GM18907 (cell line): ENCODE results near the gene CEP85L.

Source experiments
- ATAC-seq: cut with Tn5 transposase; IDR thresholded peaks from one replicate; pipeline ENCODE4 v1.9.1; 2021; ENCODE audit warnings: mild to moderate bottlenecking, moderate library complexity; ENCODE audit not compliant: unreplicated experiment

The CEP85L gene

DNA sequence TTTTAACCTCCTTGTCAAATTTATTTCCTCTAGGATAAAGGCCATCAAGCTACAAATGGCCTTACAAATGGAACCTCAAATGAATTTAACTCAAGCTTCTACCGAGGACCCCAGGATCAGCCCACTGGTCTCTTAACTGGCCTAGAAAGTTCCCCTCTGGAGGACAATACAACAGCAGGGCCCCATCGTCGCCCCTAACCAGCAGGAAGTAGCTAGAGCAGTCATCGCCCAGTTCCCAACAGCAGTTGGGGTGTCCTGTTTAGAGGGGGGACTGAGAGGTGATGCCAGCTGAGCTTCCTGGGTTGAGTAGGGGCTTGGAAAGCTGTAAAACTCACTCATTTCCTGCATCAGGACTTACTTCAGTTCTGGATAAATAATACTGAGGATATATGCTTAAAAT is 25.6 kb downstream of the CEP85L start:
- ATAC-seq: no peak

DNA sequence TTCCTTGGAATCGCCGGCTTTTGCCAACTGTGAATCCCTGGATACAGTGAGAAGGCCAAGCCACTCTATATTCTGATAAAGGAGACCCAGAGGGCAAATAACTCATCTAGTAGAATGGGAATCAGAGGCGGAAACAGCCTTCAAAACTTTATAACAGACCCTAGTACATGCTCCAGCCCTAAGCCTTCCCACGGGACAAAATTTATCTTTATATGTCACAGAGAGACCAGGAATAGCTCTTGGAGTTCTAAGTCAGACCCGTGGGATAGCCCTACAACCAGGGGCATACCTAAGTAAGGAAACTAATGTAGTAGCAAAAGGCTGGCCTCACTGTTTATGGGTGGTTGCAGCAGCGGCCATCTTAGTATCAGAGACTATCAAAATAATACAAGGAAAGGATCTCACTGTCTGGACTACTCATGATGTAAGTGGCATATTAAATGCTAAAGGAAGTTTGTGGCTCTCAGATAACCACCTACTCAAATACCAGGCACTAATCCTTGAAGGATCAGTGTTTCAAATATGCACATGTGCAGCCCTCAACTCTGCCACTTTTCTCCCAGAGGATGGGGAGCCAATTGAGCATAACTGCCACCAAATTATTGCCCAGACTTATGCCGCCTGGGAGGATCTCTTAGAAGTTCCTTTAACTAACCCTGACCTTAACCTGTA is 29.5 kb downstream of the CEP85L start:
- ATAC-seq: no peak

DNA sequence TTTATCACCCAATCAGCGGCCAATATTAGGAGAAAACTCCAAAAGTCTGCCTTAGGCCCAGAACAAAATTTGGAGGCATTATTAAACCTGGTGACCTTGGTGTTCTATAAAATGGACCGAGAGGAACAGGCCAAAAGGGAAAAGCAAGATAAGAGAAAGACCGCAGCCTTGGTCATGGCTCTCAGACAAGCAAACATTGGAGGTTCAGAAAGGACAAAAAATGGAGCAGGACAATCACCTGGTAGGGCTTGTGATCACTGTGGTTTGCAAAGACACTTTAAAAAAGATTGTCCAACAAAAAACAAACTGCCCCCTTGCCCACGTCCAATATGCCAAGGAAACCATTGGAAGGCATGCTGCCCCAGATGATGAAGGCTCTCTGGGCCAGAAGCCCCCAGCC is 31.2 kb downstream of the CEP85L start:
- no peak for ATAC-seq

DNA sequence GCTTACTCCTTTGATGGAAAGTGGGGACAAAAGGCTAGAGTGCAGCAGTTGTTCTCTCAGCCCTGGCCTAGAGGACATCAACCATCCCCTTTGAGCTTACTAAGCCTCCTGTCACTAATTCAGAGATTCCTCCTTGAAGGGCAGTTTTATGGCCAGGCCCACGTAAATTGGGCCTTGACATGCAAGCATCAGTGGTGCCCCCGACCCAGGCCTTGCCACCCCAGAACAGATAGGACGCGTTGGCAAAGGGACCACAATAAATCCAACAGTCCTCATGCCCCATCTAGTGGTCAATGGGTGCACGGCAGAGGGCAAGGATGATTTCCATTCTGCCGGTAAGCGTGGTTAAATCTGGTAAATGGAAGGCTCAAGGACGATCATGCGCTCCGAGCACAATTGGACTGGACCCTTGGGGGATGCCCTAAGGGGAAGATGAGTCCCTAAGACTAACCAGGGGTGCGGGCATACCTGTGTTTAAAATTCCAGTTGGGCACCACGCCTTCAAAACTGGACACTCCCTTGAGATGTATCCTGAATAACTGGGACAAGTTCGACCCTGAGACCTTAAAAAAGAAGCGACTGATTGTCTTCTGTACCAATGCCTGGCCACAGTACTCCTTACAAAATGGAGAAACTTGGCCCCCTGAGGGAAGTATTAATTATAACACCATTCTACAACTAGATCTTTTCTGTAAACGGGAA is 32.6 kb downstream of the CEP85L start:
- ATAC-seq: peak; percentile 92

DNA sequence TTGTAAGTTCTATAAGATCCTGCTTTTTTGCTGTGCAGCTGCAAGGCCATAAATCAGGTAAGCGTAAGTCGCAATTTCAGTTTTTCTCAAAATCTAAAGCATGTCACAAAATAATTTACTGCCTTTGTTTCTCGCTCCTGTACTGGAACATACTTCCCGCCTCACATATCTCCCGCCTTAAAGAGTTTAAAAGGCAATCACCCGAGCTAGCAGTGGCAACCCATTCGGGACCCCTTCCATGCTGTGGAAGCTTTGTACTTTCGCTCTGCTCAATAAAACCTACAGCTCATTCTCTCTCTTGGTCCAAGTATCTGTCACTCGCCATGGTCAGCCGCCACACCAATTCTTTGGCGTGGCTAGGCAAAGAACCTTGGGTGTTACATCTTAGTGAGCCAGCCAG is 34.0 kb downstream of the CEP85L start:
- no peak for ATAC-seq

DNA sequence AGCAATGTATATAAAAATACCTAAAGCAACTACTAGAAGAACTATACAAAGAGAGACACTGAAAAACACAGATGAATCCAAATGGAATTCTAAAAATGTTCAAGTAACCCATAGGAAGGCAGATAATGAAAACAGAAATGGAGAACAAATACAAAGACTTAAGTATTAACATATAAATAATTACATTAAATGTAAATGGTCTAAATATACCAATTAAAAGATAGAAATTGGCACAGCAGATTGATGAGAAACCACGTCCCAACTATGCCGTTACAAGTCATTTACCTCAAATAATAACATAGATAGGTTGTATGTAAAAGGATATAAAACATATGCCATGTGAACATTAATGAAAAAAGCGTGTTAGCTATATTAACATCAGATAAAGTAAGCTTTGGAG is 40.1 kb downstream of the CEP85L start:
- no peak for ATAC-seq

DNA sequence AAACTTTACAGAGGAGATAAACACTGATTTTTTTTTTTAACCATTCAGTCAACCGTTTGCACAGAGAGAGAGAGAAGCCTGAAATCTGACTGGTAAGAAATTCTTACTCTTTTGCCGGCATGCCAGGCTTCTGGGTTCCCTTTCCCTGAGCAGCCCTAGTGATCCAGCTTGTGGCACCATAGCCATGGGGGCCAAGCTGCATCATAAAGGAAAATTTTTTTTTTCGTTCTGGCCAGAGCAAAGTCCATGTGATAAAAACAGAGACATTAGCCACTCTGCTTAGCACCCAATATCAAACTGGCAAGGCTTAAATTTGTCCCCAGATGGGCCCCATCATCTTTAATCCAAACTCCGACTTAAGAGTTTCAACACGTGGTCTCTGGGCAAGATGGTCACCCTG is 44.5 kb downstream of the CEP85L start:
- ATAC-seq: no peak

DNA sequence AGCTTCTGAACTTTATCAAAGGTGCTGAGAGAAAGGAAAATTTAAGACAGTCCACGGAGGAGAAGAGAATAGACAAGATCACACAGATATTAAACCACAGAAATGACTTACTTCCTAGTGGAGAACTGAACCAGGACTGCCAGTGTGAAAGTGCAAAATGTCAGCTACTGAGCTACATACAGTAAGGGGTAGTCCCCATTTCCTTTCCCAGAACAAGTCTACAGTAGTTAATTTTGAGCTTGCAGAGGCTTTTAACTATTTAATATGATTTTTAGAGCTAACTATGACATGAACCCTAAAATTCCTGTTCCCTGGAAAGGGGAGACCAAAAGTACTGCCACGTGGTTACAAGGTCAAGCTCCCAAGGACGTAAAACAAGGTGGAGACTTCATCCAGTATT is 45.1 kb downstream of the CEP85L start:
- ATAC-seq: peak; percentile 45

DNA sequence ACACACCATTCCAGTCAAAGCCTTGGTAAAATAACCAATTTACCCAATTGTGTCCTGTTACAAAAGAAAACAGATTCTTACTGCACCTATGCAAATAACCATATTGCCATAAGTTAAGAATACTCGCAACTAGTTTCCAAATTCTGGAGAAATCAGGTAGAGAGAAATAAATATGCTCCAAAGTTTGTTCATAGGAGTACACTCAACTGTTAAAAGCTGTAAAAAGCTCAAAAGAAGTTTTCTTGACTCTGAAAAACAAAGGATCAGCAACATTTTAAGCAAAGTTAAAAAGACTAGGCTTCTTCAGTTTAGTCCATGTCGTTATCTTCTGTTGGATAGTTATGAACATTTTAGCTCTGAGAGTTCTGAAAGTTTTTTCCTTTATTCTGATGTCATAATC is 48.0 kb downstream of the CEP85L start:
- ATAC-seq: no peak

DNA sequence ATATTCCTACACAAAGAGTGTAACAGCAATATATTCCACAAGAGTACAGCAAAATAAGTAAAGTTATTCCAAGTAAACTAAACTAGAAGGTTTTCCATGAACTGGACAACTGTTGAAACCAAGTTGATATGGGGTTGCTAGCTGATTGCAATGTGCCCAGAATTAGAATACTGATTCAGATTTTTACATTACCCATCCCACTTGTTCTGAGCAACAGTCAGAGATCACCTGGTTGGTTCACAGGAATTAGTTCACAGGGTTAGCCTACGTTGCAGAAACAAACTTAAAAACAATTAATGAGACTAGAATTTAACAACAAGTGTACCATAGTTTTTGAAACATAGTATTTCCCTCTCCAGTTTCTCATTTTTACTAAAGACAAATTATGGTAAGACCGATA is 49.1 kb downstream of the CEP85L start:
- no peak for ATAC-seq

DNA sequence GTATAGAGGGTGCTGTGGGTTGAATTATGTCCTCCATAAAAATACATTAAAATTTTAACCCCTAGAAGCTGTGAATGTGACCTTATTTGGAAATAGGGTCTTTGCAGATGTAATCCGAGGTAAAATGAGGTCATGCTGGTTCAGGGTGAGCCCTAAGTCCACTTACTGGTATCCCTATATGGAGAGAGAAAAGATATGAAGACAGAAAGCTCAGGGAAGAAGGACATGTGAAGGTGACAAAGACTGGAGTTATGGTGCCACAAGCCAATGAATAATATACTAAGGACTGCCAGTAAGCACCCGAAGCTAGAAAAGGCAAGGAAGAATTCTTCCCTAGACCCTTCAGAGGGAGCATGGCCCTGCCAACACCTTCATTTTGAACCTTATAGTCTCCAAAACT is 53.1 kb downstream of the CEP85L start:
- ATAC-seq: no peak

DNA sequence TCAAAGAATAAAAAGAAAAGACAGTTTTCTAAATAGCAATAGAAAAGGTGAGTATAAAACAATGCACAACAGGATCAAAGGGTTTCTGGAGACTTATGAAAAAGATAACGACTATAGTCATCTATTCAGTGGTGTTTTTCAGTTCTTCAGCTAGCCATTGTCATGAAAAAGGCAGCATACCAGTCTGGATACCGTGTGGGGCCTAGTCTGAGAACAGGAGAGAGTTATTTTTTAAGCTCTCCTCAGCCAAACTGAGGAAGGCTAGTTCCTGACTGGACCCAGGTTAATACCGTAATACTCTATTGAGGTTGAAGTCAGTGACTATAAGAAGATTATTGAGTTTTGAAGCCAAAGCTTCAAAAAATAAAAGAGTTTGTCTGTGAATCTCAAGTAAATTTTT is 53.8 kb downstream of the CEP85L start:
- no peak for ATAC-seq

DNA sequence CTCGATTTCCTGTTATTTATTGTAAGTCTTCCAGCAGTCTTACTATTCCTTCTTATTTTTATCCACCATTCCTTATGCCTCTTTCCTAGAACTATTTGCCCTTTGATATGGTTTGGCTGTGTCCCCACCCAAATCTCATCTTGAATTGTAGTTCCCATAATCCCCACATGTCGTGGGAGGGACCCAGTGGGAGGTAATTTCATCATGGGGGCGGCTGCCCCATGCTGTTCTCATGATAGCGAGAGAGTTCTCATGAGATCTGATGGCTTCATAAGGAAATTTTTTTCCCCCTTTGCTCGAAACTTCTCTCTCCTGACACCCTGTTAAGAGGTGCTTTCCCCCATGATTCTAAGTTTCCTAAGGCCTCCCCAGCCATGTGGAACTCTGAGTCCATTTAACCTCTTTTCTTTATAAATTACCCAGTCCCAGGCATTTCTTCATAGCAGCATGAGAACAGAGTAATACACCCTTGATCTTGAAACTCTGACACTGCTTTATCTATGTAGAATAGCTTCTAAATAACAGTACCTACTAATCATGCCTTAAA is 54.5 kb downstream of the CEP85L start:
- ATAC-seq: no peak

DNA sequence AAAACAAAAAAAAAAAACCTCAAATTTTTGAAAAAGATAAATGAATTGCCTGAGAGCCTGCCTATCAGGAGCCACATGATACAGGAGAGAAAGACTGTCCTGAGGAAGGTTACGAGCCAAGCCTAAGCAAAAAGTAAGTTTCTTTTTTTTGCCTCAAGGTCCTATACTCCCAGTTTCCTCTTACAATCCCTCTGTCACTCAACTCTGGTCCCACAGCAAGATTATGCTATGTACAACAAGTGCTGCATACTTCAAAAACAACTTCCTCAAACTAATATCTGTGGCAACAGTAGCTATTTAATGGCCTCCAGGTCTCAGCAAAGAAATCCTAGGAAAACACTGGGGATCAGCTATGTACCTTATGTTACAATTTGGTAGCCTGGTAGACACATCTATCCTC is 56.5 kb downstream of the CEP85L start:
- no peak for ATAC-seq

DNA sequence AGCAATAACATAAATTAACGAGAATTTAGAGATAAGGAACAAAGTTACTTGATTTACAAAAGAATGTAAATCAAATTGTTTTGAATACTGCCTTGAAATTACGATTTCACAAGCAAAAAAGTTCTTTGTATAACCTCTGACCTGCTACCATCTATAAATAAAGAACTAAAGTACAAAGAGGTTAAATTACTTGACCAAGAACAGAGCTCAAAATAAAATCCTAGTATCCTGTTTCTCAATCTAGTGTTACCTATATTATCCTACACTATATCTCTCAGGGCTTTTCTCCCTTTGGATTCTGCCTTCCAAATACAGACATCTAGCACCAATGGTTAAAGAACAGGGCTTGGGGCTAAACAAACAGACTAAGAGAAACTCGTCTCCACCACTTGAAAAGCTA is 59.5 kb downstream of the CEP85L start:
- ATAC-seq: no peak

DNA sequence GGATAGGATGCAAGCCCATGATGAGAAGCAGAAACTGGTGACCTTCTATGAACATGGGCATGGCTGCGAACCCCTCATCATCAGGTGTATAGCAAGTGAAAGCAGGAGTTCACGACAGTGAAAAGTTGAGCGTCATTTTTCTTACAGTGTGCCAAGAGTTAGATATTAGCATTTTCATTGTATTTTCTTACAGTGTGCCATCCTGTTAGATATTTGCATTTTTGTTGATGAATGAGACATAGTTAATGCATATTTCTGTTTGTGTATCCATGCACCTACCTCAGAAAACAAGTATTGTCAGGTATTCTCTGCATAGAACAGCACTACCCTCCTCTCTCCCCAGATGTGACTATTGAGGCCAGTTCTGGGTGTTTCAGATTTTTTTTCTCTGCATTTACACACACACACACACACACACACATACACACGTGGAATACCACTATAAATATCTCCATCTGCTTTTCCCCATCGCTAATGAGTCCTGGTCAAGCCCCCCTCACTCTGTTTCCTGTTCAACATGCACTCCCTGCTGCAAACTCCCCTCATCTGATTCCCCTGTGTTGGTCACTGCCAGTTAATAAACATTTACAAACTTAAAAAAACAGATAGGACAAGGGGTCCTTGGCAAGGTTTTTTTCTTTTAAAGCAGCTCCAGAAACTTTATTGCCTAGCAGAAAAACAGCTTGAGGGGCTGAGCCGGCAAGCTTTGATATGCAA is 61.6 kb downstream of the CEP85L start:
- no peak for ATAC-seq

DNA sequence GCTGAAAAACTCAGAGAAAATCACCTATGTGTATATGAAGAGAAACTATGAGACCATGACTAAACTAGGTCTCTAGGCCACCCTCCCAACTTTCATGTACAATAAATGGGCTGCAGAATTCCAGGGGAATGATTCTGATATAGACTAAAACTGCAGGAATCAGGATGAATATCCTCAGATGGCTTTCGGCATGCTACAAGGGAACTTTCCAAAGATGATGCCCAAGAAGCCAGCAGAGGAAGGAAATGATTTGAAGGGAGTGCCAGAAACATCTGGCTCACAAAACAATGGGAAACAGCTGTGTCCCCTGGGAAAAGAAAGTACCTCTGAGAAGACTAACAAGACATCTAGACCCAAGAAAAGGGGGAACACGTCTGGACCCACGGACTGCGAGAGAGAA is 62.2 kb downstream of the CEP85L start:
- no peak for ATAC-seq

DNA sequence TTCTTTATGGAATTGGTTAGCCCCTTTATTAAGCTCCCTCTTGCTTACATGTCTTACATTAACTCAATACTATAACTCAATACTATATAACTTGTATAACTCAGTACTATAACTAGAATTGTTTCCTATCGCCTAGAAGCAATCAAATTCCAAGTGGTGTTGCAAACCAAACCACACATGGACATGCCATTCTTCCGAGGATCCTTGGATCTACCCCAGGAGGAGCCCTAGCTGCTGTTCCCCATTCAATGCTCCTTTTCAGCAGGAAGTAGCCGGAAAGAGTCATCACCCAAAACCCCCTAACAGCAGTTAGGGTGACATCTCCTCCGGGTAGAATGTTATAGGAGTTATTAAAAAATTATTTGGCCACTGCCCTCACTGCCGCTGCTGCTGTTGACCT is 62.8 kb downstream of the CEP85L start:
- no peak for ATAC-seq

DNA sequence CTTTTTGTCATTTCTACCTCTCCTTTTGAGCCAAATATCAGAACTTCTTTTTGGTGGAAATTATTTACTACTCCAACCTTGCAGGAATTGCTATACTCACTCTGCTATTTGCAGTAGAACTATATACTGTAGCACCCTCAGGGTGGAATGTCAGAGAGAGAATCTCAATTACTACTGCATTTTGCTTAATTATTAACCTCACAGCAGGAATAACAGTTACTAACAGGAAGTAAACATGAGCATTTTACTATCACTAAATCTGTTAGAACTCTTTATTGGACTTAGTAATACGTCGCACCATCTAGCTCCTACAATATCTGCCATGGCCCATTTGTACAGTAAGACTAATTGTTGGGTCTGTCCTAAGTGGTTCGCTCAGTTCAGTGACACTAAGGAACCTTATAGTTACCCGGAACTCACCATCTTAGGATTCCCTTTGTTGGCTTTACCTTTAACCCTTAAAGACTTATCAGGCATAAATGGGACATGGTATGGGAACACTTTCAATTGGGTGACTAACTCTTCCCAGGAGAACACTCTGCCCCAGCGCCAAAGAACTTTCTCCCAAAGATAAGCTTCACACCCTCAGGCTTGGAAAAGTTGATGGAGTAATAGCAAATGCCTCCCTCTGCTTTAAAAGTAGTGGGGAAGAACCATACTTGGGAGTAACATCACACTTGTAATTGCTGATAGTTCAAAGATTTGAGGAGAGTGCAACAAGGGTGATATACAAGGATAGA is 64.5 kb downstream of the CEP85L start:
- ATAC-seq: no peak

DNA sequence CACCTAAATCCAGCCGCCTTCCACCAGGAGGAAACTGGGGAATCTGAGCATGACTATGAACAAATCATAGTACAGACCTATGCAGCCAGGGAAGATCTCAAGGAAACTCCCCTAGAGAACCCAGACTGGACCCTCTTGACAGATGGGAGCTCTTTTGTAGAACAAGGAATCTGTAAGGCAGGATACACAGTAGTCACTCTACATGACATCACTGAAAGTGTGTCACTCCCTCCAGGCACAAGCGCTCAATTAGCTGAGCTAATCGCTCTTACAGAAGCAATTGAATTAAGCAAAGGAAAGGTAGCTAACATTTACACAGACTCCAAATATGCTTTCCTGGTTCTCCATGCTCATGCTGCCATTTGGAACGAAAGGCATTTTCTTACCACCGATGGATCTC is 66.5 kb downstream of the CEP85L start:
- no peak for ATAC-seq

DNA sequence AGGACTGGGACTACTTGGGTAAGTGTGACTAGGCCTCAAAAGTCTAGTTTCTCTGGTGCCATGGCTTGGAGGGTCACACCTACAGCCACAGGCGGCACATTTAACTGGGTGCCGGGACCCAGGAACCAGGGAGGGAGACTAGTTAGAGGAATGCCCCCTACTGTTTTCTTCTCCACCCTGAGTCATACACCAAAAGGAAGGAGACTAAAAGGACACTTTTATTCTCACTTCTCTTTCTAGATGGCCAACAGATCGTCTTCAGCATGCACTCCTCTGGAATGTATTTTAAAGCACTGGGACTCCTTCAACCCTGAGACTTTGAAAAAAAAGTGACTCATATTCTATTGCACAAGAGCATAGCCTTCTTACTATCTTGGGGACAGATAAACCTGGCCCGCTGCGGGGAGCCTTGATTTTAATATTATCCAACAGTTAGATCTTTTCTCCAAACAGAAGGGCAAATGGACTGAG is 69.9 kb downstream of the CEP85L start:
- ATAC-seq: no peak
